WTC11 (cell line): ENCODE measurements around the gene SP2.

Source experiments
- ESRRA ChIP-seq: sonication (generic); formaldehyde crosslinking; IDR thresholded peaks from 2 replicates; pipeline ENCODE4 v1.8.1; 2022; ENCODE audit warnings: mild to moderate bottlenecking, missing genetic modification reagents, borderline replicate concordance
- FOXJ3 ChIP-seq: sonication (generic); formaldehyde crosslinking; IDR thresholded peaks from 2 replicates; pipeline ENCODE4 v1.9.0; 2021; ENCODE audit warnings: missing genetic modification reagents, mild to moderate bottlenecking, borderline replicate concordance
- ZNF317 ChIP-seq: sonication (generic); formaldehyde crosslinking; IDR thresholded peaks from 2 replicates; pipeline ENCODE4 v1.8.1; 2023; ENCODE audit warnings: low read depth, mild to moderate bottlenecking, moderate library complexity, missing genetic modification reagents, borderline replicate concordance
- TF ChIP-seq, protein P1 (sequence below): fragments of 200-600 bp; IDR thresholded peaks from 2 replicates; pipeline ENCODE4 v1.8.0; 2022; ENCODE audit warnings: antibody characterized with exemption

GRCh38 chr17:47967607-47968252, 71.7 kb downstream of the SP2 start:
- TF ChIP-seq, protein P1, sequence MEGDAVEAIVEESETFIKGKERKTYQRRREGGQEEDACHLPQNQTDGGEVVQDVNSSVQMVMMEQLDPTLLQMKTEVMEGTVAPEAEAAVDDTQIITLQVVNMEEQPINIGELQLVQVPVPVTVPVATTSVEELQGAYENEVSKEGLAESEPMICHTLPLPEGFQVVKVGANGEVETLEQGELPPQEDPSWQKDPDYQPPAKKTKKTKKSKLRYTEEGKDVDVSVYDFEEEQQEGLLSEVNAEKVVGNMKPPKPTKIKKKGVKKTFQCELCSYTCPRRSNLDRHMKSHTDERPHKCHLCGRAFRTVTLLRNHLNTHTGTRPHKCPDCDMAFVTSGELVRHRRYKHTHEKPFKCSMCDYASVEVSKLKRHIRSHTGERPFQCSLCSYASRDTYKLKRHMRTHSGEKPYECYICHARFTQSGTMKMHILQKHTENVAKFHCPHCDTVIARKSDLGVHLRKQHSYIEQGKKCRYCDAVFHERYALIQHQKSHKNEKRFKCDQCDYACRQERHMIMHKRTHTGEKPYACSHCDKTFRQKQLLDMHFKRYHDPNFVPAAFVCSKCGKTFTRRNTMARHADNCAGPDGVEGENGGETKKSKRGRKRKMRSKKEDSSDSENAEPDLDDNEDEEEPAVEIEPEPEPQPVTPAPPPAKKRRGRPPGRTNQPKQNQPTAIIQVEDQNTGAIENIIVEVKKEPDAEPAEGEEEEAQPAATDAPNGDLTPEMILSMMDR: no peak
- TF ChIP-seq ZNF317 (CRISPR knock-in tag) (no peak), FOXJ3 (CRISPR knock-in tag) (no peak), ESRRA (CRISPR knock-in tag) (no peak)
